NCI-H1436 treated with DMSO at 0.1 percent for 48 hours (cell line): ENCODE data around the gene TUBB1.
"Not testable (repeated sequence)": the region's sequence is repeated elsewhere in the genome, so short reads cannot be mapped to it uniquely, and the experiment has no call there.

Experiments
- DNase-seq: peaks from one replicate; lab custom pipeline; 2025; lab: John Stamatoyannopoulos, UW

The TUBB1 gene

GRCh38 chr20:59020938-59021551 is 1.8 kb downstream of the TUBB1 start:
- DNase-seq = no peak

GRCh38 chr20:59022754-59023153 is 3.5 kb downstream of the TUBB1 start:
- DNase-seq = no peak

- no peak for DNase-seq
Measured at GRCh38 chr20:59023616-59024015, 4.4 kb downstream of the TUBB1 start.

- no peak for DNase-seq
Measured at GRCh38 chr20:59024111-59024530, 4.9 kb downstream of the TUBB1 start.

GRCh38 chr20:59025086-59025485 is 5.9 kb downstream of the TUBB1 start:
- no peak for DNase-seq

- DNase-seq = no peak
Measured at GRCh38 chr20:59025511-59025910, 6.3 kb downstream of the TUBB1 start.

GRCh38 chr20:59026904-59027740 is 7.9 kb downstream of the TUBB1 start:
- no peak for DNase-seq

GRCh38 chr20:59027741-59028320 is 8.6 kb downstream of the TUBB1 start:
- DNase-seq = no peak

GRCh38 chr20:59028812-59029211 is 9.6 kb downstream of the TUBB1 start:
- no peak for DNase-seq

GRCh38 chr20:59030911-59031563 is 11.8 kb downstream of the TUBB1 start:
- no peak for DNase-seq

GRCh38 chr20:59031564-59032022 is 12.4 kb downstream of the TUBB1 start:
- no peak for DNase-seq

- peak; percentile 78 for DNase-seq
Measured at GRCh38 chr20:59032023-59032712, 12.9 kb downstream of the TUBB1 start, which contains the start of gene ATP5F1E. TSS of gene ATP5F1E (minus strand) at chr20:59032335. CDS start at chr20:59032251, 84 bp downstream.

- DNase-seq = no peak
Measured at GRCh38 chr20:59032713-59033059, 13.5 kb downstream of the TUBB1 start.

- DNase-seq = no peak
Measured at GRCh38 chr20:59033093-59033492, 13.9 kb downstream of the TUBB1 start.

- DNase-seq = no peak
Measured at GRCh38 chr20:59033616-59034165, 14.5 kb downstream of the TUBB1 start.

GRCh38 chr20:59035381-59035780 is 16.2 kb downstream of the TUBB1 start:
- no peak for DNase-seq

- no peak for DNase-seq
Measured at GRCh38 chr20:59037386-59037785, 18.2 kb downstream of the TUBB1 start.

- DNase-seq = no peak
Measured at GRCh38 chr20:59039233-59039632, 20.0 kb downstream of the TUBB1 start.

GRCh38 chr20:59040667-59041066 is 21.4 kb downstream of the TUBB1 start:
- no peak for DNase-seq

GRCh38 chr20:59041487-59041886 is 22.3 kb downstream of the TUBB1 start:
- DNase-seq = not testable (repeated sequence)

GRCh38 chr20:59042151-59042795 is 23.0 kb downstream of the TUBB1 start, which contains the start of gene PRELID3B:
TSS of gene PRELID3B (minus strand) at chr20:59042786. CDS start at chr20:59042730, 56 bp downstream.
- no peak for DNase-seq
